Colon (tissue), 2 donors: ENCODE results near the gene DNAH1.

ENCODE experiments used
- FAIRE-seq: peaks from 2 replicates; lab custom pipeline; 2012; peaks lifted over from hg19 to GRCh38; lab: Jason Lieb, UNC
- donor health status: control.
- donor health status: control.

Gene DNAH1

DNA sequence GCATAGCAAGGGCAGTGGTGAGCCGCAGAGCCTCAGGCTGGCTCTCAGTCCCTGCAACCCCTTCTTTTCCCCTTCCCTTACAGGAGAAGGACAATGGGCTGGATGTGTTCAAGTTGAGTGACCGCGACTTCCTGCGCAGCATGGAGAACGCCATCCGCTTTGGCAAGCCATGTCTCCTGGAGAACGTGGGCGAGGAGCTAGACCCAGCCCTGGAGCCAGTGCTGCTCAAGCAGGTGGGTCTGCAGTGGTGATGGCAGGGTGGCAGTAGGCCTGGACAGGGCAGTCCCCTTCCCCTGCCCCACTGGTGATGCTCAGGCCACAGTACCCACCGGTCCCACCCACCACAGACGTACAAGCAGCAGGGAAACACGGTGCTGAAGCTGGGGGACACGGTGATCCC is 75.0 kb downstream of the DNAH1 start:
- no peak for FAIRE-seq

DNA sequence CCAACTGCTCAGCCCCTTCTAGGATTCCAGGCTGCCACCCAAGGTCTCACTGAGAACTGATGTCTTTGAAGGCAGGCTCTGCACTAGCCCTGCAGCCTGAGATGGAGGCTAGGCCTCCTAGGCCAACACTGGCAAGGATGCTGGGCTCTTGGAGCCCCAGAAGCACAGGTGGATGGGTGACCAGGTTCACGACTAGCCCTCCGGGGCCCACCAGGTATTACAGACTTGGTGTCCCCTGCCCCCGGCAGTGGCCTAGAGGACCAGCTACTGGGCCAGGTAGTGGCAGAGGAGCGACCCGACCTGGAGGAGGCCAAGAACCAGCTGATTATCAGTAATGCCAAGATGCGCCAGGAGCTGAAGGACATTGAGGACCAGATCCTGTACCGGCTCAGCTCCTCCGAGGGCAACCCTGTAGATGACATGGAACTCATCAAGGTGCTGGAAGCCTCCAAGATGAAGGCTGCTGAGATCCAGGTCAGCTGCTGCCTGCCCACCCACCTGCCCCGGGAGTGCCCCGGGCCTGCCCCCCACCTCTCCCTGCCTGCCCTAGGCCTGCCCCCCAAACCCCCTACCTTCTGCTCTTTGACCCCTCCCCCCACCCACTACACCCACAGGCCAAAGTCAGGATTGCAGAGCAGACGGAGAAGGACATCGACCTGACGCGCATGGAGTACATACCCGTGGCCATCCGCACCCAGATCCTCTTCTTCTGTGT is 76.3 kb downstream of the DNAH1 start:
- no peak for FAIRE-seq

DNA sequence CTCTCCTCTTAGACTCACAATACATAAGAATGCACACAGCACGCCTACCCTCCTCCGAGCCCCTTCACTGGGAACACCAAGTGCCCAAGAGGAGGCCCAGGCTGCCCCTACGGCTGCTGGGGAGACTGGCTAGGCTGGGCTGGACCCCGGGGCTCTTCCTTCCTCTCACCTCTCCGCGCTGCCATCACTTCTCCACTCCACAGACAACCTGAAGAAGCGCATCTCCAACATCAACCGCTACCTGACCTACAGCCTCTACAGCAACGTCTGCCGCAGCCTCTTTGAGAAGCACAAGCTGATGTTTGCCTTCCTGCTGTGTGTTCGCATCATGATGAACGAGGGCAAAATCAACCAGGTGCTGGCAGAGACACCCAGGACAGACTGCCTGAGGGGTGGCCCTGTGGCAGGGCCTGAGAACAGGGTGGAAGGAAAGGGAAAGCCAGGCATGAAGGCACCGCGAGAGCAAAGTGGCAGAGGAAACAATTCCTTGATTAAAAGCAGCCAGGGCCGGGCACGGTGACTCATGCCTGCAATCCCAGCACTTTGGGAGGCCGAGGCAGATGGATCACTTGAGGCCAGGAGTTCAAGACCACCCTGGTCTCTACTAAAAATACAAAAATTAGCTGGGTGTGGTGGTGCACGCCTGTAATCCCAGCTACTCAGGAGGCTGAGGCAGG is 77.2 kb downstream of the DNAH1 start:
- no peak for FAIRE-seq

DNA sequence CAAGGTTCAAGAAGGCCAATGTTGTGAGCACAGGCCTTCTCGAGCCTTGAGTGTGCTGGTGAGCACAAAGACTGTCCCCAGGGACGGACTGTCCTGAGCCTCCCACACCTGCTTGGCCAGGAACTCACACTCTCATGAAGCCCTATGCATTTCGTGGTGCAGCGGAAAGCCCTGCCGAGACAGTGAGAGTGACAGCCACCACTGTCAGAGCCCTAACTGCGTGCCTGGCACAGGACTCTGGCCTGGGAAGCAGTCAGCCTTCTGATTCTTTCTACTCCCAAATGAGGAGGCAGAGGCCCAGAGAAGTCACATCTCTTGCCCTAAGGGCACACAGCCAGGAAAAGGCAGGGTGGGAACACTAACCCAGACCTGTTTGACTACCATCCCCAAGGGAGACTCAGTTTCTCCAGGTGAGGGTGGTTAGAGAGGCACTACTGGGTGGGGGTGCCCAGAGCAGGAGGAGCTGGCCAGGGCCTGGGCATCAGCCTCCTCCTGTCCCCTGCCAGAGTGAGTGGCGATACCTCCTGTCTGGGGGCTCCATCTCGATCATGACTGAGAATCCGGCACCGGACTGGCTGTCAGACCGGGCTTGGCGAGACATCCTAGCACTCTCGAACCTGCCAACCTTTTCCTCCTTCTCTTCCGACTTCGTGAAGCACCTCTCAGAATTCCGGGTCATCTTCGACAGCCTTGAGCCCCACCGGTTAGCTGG is 78.0 kb downstream of the DNAH1 start:
- no peak for FAIRE-seq

DNA sequence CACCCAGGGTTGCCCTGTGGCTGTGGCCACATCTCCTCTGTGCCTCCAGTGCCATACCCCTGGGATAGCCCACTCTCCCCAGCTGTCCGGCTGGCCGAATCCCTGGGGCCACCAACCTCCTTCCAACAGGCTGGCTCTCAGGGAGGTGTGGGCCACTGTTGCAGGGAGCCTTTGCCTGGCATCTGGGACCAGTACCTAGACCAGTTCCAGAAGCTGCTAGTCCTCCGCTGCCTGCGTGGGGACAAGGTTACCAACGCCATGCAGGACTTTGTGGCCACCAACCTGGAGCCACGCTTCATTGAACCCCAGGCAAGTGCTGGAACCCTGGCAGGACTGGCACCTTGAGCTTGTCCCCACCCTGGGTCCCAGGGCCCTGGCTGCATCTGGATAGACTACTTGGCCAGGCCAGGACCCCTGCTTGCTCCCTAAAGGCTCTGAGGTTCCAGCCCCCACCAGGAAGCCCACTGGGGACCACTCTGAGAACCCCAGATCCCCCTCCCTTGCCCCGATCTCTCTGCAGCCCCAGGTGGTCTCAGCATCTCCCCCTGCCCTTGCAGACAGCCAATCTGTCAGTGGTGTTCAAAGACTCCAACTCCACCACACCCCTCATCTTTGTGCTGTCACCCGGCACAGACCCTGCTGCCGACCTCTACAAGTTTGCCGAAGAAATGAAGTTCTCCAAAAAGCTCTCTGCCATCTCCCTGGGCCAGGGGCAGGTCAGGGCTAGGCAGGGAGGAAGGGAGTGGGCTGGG is 78.8 kb downstream of the DNAH1 start:
- no peak for FAIRE-seq

DNA sequence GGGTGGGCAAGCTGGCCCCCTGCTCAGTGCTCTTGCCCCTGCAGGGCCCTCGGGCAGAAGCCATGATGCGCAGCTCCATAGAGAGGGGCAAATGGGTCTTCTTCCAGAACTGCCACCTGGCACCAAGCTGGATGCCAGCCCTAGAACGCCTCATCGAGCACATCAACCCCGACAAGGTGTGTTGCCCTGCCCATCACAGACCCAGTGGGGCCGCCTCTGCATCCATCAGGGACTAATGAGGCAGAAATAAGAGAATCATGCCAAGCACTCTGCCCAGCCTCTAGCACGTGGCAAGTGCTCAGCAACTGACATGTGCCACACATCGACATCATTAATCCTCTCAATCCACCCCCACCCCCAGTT is 79.4 kb downstream of the DNAH1 start:
- no peak for FAIRE-seq

DNA sequence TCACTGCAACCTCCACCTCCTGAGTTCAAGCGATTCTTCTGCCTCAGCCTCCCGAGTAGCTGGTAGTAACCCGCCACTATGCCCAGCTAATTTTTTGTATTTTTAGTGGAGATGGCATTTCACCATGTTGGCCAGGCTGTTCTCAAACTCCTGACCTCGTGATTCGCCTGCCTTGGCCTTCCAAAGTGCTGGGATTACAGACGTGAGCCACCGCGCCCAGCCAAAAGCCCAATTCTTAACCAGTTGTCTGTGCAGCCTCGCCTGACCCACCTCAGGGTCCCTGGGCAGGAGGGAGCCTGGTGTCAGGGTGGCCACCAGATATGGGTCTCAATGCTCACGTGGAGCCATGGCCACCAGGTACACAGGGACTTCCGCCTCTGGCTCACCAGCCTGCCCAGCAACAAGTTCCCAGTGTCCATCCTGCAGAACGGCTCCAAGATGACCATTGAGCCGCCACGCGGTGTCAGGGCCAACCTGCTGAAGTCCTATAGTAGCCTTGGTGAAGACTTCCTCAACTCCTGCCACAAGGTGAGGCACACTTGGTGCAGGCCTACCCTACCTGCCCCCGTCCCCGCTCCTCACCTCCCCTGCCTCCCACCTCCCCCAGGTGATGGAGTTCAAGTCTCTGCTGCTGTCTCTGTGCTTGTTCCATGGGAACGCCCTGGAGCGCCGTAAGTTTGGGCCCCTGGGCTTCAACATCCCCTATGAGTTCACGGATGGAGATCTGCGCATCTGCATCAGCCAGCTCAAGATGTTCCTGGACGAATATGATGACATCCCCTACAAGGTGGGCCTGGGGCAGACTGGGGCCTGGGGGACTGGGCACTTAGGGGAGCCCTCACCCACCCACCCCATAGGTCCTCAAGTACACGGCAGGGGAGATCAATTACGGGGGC is 80.1 kb downstream of the DNAH1 start:
- FAIRE-seq = no peak

DNA sequence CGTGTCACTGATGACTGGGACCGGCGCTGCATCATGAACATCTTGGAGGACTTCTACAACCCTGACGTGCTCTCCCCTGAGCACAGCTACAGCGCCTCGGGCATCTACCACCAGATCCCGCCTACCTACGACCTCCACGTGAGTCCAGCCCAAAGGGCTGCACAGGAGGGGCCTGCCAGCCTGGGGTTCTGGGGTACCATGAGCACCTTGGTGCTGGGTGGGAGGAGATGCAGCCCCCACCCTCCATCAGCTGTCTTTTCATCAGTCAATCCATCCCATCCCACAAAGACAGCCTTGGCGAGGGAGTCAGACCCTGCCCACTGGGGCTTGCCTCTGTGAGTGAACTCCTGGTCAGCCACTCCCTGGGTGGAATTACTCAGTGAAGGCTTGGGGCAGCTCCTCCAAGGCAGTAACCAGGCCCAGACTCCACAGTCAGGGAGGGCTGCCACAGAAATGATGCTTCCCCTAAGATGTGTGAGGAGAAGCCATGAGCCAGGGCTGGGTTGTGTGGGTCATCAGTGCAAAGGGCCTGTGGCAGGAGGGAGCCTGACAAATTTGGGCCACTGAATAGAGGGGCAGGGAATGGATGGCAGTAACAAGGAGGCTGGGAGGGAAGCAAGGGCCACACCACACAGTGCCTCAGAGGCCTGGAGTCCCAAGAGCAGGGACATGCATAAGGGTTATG is 80.9 kb downstream of the DNAH1 start:
- no peak for FAIRE-seq

DNA sequence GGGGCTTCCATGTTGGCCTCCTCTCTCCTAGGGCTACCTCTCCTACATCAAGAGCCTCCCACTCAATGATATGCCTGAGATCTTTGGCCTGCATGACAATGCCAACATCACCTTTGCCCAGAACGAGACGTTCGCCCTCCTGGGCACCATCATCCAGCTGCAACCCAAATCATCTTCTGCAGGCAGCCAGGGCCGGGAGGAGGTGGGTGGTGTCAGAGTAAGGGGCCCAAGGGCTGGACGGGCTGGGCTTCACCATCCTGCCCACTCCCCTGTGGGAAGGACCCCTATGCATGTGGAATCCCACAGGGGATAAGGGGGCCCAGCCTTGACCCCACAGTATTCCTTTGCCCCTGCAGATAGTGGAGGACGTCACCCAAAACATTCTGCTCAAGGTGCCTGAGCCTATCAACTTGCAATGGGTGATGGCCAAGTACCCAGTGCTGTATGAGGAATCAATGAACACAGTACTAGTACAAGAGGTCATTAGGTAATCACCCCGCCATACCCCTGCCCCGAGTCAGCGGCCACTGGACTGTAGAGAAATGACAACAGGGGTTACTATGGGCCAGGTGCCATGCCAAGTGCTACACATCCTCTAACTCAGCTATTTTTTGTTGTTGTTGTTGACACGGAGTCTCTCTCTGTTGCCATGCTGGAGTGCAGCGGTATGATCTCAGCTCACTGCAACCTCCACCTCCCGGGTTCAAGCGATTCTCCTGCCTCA is 81.7 kb downstream of the DNAH1 start:
- FAIRE-seq = no peak

DNA sequence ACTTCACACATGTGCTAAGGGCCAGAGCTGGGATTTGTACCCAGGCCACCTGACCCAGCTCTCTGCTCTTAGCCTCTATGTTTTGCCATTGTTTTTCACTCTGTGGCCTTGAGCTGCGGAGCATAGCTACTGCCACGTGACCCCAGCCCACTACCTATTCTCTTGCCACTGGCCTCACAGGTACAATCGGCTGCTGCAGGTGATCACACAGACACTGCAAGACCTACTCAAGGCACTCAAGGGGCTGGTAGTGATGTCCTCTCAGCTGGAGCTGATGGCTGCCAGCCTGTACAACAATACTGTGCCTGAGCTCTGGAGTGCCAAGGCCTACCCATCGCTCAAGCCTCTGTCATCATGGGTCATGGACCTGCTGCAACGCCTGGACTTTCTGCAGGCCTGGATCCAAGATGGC is 82.6 kb downstream of the DNAH1 start:
- no peak for FAIRE-seq

DNA sequence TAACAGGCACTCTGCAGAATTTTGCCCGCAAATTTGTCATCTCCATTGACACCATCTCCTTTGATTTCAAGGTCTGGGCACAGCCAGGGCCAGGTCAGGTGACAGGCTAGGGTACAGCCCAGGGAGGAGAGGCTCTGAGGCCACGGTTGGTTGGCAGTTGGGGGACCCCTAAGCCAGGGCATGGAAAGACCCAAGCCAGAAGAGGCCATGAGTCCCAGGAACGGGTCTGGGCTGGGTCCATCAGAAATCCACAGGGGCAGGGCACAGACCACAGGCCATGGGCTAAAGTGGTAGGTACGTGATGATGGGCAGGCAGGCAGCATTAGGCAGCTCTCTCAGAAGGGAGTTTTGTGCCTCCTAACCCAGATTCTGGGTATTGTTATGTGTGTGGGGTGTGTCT is 83.0 kb downstream of the DNAH1 start:
- no peak for FAIRE-seq

DNA sequence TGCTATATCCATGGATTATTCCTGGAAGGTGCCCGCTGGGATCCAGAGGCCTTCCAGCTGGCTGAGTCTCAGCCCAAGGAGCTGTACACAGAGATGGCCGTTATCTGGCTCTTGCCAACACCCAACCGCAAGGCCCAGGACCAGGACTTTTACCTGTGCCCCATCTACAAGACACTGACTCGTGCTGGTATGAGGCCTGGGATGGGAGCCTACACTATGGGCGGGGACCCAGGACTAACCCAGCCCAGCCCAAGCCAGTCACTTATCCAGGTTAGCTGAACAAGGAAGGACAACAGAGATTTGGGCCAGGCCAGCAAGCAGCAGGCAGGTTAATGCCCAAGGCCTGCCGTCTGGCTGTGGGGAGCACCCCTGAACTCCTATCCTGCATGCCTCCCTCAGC is 83.5 kb downstream of the DNAH1 start:
- FAIRE-seq = no peak

DNA sequence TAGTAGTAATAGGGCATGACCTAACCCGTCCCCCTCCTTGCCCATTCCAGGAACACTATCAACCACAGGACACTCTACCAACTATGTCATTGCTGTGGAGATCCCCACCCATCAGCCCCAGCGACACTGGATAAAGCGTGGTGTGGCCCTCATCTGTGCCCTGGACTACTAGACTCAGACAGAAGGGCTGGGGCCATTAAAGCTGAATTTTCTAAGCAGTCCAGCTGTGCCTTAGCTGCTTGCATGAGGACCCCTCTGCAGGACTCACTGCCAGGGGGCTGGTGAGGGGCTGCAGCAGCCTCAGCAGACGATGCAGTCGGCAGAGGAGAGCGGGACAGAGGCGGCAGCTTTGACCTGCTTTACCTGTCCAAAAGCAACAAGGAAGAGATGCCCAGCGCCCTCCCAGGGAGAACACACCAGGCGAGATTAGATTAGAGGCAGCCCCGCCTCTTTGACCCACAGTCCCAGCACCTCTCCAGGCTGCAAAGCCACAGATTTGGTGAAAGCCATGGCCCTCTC is 84.2 kb downstream of the DNAH1 start:
- FAIRE-seq = no peak

DNA sequence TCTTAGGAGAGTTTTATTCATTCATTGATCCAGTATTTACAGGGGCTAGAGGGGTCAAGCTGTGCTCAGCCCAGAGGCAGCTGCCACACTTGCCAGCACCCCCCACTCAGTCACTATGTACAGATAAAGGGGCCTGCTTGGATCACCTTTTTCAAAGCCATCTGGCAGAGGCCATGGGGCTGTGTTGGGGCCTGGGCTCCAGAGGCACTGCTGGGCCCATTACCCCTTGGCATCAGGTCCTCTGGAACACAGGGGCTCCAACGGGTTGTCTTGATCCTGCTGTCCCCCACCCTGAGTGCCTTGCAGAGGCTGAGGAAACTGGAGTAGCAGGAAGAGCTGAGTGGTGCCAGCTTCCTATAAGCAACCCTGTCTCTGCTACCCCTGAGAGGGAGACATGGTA is 84.9 kb downstream of the DNAH1 start:
- no peak for FAIRE-seq

DNA sequence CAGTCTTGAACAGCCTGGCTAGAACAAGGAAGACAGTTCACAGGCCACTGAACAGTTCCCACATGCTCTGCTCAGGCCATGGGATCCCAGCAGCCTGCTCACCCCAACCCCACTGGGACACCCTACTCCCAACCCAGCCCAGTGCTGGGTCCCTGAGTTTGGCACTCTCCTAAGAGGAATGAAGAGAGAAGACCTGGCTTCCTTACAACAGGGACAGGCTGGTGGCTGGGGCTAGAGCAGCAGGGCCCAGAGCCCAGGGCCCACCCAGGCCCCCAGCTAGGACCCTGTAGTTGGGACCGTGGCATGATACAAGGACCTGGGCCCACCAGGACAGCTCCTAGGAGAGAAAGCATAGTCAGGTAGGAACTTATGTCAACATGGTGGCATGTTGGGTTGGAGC is 85.4 kb downstream of the DNAH1 start:
- FAIRE-seq = no peak

DNA sequence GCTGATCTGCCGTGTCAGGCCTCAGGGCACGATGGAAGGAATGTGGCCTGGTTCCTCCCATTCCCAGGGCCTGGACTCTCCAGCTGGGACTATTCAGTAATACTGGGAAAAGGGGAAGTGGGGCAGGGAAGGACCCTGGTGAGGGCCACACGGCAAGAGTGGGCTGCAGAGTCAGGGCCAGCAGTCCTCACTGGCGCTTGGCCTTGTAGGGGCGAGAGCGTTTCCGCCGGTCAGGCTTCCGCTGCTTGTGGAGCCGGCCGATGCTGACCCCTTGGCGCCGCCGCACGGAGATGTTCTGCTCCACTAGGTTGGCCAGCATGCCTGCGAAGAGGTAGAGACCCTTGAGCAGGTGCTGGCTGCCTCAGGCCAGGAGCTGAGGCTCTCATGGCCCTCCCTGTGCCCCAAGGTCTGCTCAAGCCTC is 86.0 kb downstream of the DNAH1 start:
- no peak for FAIRE-seq

DNA sequence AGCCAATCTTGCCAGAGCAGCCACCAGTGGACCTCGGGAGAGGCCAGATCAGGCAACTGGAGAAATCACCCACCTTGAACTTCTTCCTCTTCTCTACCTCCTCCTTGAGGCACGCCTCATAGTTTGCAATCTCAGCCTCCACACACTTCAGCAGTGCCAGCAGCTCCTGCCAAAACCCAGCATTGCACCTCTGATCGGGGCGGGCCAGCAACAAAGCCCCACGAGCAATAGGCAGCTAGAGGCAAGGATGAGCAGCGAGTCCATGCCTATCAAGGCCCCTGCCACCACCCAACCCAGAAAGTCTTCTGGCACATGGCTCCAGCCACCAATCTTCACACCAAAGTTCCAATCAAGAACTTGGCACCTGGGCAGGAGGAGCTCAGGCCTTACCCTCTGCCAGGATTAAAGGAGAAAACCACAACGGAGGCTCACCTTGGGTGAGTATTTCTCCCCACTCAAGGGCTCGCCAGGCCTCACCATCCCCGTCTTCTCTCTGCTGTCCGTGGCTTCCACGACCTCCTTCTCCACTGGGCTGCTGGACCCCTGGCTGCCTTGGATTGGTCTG is 86.7 kb downstream of the DNAH1 start:
- FAIRE-seq = no peak

DNA sequence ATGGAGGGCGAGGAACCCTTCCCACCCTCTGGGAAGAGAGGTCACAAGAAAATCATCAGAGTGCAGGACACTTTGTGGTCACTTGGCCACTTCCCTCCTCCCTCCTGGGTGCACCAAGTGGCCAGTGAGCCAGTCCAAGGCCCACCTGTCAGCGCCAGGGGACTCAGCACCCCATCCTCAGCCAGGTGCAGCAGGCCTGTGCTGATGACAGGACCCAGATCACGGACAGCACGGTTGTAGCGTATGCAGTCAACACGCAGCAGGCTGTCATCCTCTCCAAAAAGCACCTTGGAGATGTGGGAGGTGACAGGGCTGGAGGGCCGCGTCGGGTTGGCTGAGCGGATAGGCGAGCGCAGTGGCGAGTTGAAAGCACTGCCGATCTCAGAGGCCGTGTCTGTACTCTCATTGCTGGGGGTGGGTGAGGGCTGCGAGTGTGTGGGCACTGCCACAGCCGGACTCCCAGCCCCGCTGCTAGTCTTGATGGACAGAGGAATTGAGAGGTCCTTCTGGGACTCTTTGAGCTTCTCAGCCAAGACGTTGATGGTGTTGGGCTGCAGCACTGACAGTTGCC is 87.2 kb downstream of the DNAH1 start:
- FAIRE-seq = no peak

DNA sequence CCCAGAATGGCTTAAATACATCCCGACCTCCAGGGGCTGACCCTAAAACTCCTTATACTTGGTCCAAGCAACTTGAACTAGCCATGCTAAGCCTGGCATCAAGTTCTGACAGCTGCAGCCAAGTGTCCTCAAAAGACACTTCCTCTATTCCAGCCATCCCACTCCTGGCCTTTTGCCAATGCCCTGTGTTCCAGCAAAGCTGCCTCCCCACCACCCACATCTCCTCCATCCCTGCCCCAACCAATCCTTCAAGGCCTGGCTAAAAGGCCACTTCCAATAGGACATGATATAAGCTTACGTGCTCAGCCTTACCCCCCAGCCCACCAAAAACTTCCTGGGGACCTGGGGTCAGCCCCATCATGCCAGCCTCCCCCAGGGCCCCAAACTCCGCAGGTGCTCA is 87.8 kb downstream of the DNAH1 start:
- no peak for FAIRE-seq

DNA sequence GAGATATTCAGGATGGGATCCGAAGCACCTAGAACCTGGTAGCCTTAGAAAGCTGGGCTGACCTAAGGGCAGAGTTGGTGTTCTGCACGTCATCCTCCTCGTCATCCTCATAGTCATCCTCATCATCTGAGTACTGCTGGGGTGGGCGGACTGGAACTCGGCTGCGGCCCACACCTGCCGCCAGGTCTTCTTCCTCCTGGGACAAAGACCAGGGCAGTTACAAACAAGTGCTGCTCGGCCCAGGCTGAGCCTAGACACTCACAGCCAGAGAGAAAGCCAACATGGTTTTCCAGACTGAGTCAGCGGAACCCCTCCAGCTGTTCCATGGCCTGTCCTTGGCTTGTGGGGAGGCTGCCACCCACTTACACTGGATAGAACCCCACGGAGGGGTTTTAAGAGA is 88.3 kb downstream of the DNAH1 start:
- no peak for FAIRE-seq
